NCI-H774 (cell line): ENCODE measurements around the gene NALCN.

Experiments used
- DNase-seq: peaks from one replicate; lab custom pipeline; 2025; lab: John Stamatoyannopoulos, UW

Gene NALCN

DNA sequence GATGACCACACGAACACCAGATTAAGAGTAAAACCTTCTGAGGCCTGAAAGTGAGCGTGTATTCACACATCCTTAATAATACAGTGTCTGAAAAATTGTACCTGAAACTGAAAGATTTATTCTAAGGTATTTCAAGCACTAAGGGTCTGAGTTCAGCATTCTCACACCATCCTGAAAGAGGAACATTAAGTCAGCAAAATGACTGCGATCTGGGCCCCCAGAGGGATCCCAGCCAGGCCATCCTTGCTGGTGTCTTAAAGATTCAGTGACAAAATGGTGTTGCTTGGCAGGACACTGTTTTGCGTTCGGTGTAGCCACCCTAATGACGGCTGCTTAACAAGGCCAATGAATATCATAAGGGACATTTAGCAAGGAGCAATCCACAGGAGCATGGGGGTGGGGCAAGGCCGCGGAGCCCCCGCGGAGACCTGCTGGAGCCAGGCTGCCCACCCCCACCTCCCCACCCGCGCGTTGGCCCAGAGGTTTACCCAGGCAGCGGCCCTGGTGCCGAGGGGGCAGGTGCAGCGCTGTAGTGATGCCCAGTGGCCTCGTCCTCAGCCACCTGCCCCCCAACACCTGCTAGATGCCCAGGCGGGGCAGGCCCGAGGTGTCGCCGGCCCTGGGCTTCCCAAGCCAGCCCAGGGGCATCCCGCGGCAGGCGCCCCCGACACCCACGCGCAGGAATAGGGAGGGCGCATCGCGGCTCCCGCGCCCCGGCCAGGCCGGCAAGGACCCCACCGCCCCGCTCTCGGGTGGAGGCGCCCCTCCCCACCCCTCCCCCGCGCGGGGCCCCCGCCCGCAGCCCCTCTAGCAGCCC lies 742 bp downstream of the NALCN start:
- no peak for DNase-seq

DNA sequence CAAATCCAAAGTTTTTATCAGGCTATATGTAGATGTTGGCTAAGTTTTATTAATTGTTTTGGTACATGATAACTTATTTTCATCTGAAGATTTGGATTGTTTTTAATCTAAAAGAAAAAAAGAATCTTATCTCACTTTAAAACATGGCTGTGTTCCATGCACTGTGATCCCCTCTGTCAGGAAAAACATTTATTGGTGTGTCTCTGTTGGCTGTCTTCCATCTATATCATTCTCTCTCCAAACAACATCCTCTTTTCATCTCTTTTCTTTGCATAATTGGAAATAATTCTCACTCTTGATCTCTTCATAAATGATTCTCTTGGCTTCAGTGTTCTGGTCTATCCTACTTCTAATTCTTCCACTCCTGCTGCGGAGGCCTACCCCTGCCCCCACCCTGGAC lies 4.2 kb downstream of the NALCN start:
- no peak for DNase-seq

DNA sequence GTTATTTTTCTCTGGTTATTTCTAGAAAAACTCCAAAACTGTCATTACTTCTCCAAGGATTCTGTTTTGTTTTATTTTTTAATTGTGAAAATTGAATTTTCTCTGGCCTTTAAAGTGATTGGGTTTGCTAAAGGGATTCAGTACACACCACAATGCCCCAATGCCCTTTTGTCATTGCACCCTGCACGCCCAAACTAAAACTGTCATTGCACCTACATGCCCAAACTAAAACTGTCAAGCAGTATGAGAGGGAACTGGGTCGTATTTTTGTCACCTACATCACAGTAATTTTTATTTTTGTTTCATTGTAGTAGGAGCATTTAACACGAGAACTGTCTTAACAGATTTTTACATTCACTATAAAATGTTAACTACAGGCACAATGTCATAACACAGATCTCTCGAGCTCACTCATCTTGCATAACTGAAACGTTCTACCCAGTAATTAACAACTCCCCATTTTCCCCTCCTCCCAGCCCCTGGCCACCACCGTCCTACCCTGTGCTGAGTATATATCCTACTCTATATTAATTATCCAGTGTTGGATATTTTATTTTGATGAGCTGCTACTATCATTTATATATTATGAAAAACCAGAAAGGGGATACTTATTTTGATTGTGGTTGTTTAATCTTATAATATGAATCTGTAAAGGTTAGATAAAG lies 7.2 kb downstream of the NALCN start:
- DNase-seq: no peak

- DNase-seq: no peak
These were observed 8.2 kb downstream of the NALCN start for GRCh38 chr13:101408154-101408553.

- no peak for DNase-seq
These were observed 9.5 kb downstream of the NALCN start for GRCh38 chr13:101406791-101407190.

GRCh38 chr13:101401196-101401595 lies 15.1 kb downstream of the NALCN start:
- no peak for DNase-seq

GRCh38 chr13:101399365-101399764 lies 16.9 kb downstream of the NALCN start:
- no peak for DNase-seq

GRCh38 chr13:101398920-101399319 lies 17.4 kb downstream of the NALCN start:
- DNase-seq: no peak

GRCh38 chr13:101398191-101398590 lies 18.1 kb downstream of the NALCN start:
- no peak for DNase-seq

DNA sequence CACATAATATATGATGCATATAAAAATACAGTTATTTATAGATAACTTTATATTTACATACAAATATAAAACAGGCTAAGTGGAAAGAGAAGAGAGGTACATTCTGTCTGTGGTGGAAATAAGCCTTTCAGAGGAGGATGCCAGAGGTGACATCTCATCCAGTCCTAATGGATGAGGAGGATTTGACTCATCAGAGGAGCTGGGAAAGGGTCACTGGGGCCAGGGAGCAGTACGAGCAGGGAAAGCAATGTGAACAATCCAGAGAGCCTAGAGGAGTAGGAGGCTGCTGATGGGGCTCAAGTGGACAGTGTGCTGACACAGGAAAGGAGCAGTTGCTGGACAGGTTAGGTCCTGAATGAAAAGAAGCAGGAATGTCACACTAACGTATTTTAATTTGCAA lies 18.6 kb downstream of the NALCN start:
- no peak for DNase-seq

GRCh38 chr13:101394605-101395004 lies 21.7 kb downstream of the NALCN start:
- no peak for DNase-seq

GRCh38 chr13:101393140-101393539 lies 23.2 kb downstream of the NALCN start:
- no peak for DNase-seq

DNA sequence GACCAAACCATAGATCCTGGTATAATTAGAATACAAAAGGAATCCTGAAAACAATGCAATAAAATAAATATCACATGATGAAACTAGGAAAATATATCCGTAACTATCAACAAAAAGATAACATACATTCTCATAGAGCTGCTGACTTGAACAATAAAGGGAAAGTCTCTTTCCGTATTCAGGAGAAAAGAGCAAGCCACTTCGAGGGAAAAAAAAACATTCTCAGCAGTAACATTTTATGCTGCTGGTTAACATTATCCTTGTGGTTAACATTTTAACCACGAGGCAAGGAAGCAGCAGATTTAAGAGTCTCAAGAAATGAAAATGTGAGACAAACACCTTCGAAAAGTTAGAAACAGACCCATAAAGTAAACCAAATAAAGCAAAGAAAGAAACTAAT lies 25.8 kb downstream of the NALCN start:
- no peak for DNase-seq

- DNase-seq: no peak
These were observed 31.4 kb downstream of the NALCN start for GRCh38 chr13:101384929-101385328.

DNA sequence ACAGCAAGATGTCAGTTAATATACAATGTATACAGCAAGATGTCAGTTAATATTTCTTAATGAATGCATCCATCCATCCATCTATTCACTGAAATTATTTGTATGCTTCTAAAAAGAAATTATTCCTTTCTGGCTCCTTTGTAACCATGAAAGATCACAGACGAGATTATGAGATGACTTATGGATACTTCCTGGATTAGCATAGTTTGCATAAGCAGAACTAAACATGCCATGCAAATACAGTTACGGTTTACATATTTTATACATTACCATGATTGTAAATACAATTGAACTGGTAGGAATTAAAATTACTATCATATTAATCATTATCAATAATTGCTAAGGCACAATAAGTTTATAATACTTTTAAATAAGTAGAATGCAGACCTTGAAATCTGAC lies 32.7 kb downstream of the NALCN start:
- no peak for DNase-seq

DNA sequence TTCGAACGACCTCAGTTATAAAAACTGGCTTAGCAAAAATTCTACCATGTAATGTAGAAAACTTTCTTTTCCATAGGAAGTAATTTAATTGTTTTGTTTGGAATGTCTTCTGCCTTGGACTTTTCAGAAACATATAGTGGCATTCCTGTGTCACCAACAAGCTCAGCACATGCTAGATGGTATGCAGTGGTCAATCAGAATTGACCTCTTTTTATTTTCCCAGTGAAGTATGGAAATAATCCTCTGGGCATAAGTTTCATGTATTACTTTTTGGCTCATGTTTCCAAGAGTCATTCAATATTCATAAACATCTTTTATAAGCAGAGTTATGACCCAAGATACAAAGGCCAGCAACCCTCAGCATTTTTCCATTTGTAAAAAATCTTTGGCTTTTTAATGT lies 33.6 kb downstream of the NALCN start:
- no peak for DNase-seq

- no peak for DNase-seq
These were observed 34.2 kb downstream of the NALCN start for GRCh38 chr13:101382086-101382485.

DNA sequence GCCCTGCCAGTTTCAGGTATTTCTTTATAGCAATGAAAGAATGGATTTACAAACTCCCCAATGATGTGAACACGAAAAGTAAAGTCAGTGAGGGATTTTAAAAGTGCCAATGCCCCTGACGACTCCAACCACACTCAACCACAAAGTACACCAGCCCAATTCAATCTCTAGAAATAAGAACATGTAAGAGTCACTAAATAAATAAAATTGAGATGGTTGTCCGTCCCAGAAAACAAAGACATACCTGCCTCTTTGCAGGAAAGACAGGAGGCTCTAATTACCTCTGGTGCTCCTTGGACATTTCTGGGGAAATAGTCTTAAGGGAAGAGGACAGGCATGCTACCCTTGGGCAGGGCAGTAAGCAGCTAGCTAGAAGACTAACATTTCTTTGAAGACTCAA lies 55.8 kb downstream of the NALCN start:
- no peak for DNase-seq

DNA sequence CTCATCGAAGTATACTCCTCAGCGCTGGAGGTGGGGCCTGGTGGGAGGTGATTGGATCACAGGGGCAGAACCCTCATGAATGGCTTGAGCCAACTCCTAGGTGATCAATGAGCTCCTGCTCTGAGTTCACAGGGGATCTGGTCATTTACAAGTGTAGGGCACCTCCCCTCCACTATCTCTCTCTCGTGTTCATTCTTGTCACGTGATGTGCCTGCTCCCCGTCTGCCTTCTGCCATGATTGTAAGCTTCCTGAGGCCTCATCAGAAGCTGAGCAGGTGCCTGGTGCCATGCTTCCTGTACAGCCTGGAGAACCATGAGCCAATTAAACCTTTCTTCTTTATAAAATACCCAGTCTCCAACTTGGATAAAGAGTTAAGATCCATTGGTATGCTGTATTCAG lies 61.4 kb downstream of the NALCN start:
- no peak for DNase-seq

GRCh38 chr13:101346942-101347728 lies 69.2 kb downstream of the NALCN start:
- no peak for DNase-seq

GRCh38 chr13:101346161-101346560 lies 70.1 kb downstream of the NALCN start:
- DNase-seq: no peak

GRCh38 chr13:101343128-101343787 lies 73.0 kb downstream of the NALCN start:
- no peak for DNase-seq
